ENCODE measurements around the gene RIMS1. TPM values are rescaled to one million over a fixed set of nuclear protein-coding genes. Genes with fewer than 3 reads are reported as not detected.

The RIMS1 gene
- total RNA-seq, 1 donor from 2014 or later = 24.7 TPM

DNA sequence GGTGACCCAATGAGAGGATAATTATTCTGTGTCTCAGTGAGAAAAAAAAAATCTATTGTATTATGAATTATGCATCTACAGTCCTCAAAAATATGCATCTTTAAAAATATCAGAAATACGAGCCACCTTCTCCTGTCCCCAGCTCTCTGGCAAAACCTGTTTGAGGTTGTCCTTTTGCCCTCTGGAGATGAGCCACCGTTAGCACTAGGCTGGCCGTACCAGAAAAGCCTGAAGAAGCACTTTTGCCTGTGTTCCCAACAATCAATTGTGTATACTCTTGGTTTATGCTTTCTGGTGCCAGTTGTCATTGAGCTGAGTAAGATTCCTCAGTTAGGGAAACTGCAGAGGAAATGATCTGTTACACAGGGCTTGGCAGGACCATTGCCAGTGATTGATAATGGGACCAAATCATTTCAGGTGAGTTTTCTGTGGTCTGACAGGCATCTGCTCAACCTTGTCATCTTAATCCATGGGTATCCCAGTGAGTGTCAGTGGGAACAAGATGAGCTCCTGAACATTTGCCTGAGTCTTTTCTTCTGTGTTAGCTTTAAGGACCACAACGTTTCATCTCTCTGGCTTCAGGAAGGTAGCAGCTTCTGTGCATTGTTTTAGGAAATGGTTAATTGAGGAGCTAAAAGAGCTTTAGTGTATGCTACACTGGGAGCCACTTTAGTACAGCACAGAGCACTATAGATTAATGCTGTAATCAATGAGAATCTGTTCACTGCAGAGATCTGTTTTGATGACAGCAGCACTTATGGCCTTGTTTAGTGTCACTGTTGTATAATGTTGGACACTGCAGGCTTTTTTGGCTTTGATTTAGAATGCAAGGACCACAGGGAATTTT, 330.1 kb downstream of the RIMS1 start:
- TF ChIP-seq, protein P1, sequence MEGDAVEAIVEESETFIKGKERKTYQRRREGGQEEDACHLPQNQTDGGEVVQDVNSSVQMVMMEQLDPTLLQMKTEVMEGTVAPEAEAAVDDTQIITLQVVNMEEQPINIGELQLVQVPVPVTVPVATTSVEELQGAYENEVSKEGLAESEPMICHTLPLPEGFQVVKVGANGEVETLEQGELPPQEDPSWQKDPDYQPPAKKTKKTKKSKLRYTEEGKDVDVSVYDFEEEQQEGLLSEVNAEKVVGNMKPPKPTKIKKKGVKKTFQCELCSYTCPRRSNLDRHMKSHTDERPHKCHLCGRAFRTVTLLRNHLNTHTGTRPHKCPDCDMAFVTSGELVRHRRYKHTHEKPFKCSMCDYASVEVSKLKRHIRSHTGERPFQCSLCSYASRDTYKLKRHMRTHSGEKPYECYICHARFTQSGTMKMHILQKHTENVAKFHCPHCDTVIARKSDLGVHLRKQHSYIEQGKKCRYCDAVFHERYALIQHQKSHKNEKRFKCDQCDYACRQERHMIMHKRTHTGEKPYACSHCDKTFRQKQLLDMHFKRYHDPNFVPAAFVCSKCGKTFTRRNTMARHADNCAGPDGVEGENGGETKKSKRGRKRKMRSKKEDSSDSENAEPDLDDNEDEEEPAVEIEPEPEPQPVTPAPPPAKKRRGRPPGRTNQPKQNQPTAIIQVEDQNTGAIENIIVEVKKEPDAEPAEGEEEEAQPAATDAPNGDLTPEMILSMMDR (IDR thresholded peaks at IDR 0.05) = no peak
- H3K4me3 Mint-ChIP-seq (ENCODE audit: unreplicated experiment) = no peak overlapping the region
- peaks cover 8% of the 10 kb centered on the region for H3K4me1 Mint-ChIP-seq (ENCODE audit: unreplicated experiment)
- no peaks in the 10 kb centered on the region for H3K36me3 Mint-ChIP-seq (ENCODE audit: unreplicated experiment)
- H3K9me3 Mint-ChIP-seq (ENCODE audit: unreplicated experiment) = no peaks in the 10 kb centered on the region
- H3K27me3 Mint-ChIP-seq (ENCODE audit: unreplicated experiment) = no peaks in the 10 kb centered on the region
- no peak for DNase-seq (ENCODE audit: extremely low spot score, unreplicated experiment)
- no peak overlapping the region for H3K27ac Mint-ChIP-seq (ENCODE audit: unreplicated experiment)

DNA sequence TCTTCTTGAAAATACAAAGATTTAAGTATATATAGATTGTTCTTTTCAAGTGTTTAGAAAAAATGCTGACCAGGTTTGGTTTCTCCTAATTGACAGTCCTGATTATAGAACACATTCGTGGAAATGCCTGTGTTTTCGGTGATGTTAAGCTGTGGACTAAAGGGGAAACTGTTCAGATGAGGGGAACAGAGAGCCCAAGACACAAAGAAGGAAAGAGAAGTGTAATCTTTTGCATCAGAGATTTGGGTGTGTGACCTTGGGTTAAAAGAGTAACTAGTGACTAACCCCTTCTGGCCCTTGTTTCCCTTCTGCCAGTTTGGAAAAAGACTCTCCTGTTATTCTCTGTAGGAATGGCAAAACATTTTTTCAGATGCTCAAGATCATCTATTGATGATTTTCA, 331.3 kb downstream of the RIMS1 start:
- H3K27ac Mint-ChIP-seq (ENCODE audit: unreplicated experiment) = no peak overlapping the region
- peaks cover 8% of the 10 kb centered on the region for H3K4me1 Mint-ChIP-seq (ENCODE audit: unreplicated experiment)
- DNase-seq (ENCODE audit: extremely low spot score, unreplicated experiment) = no peak
- TF ChIP-seq, protein P1 (IDR thresholded peaks at IDR 0.05) = no peak
- H3K36me3 Mint-ChIP-seq (ENCODE audit: unreplicated experiment) = no peaks in the 10 kb centered on the region
- no peaks in the 10 kb centered on the region for H3K9me3 Mint-ChIP-seq (ENCODE audit: unreplicated experiment)
- no peak overlapping the region for H3K4me3 Mint-ChIP-seq (ENCODE audit: unreplicated experiment)
- H3K27me3 Mint-ChIP-seq (ENCODE audit: unreplicated experiment) = no peaks in the 10 kb centered on the region

DNA sequence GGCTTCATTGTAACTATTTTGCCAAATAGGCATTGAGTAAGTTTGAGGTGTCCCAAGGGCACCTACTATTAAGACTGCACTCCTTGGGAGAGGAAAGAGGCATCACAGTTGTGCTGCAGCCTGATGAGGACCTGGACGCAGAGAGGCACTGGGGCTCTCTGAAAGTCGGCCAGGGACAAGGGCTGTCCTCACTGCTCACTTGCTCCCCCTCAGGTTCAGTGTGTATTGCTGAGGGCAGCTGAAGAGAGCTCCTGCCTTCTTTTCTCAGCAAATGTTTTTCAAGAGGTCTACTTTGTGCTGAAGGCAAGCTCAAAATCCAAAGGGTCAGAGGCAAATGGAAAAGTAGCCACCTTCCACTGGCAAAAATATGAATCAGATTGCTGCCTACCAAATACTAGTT, 331.8 kb downstream of the RIMS1 start:
- Mint-ChIP-seq H3K4me1 (ENCODE audit: unreplicated experiment) (peaks cover 8% of the 10 kb centered on the region), H3K27ac (ENCODE audit: unreplicated experiment) (no peak overlapping the region), H3K4me3 (ENCODE audit: unreplicated experiment) (no peak overlapping the region), H3K36me3 (ENCODE audit: unreplicated experiment) (no peaks in the 10 kb centered on the region), H3K27me3 (ENCODE audit: unreplicated experiment) (no peaks in the 10 kb centered on the region), H3K9me3 (ENCODE audit: unreplicated experiment) (no peaks in the 10 kb centered on the region)
- TF ChIP-seq, protein P1 (IDR thresholded peaks at IDR 0.05) = peak; percentile 55
- no peak for DNase-seq (ENCODE audit: extremely low spot score, unreplicated experiment)

DNA sequence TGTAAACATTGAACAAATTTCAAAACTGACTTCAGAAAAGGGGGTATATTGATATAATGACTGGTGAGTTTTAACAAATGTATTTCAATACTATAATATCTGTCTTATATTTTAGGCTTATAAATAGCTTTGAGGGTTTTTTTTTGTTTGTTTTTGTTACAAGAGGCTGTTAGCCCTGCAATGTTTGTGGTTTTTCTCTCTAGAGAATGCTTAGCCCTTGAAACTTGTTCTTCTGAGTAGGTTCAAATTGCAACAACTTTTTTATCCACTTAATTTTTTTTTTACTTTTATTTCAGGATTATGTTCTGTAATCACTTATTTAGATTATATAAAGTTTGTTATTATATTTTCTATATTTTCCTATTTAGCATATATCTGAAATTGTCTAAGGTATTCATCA, 333.2 kb downstream of the RIMS1 start:
- H3K4me3 Mint-ChIP-seq (ENCODE audit: unreplicated experiment) = no peak overlapping the region
- peaks cover 8% of the 10 kb centered on the region for H3K4me1 Mint-ChIP-seq (ENCODE audit: unreplicated experiment)
- H3K27me3 Mint-ChIP-seq (ENCODE audit: unreplicated experiment) = no peaks in the 10 kb centered on the region
- TF ChIP-seq, protein P1 (IDR thresholded peaks at IDR 0.05) = no peak
- H3K36me3 Mint-ChIP-seq (ENCODE audit: unreplicated experiment) = no peaks in the 10 kb centered on the region
- H3K27ac Mint-ChIP-seq (ENCODE audit: unreplicated experiment) = no peak overlapping the region
- no peaks in the 10 kb centered on the region for H3K9me3 Mint-ChIP-seq (ENCODE audit: unreplicated experiment)
- DNase-seq (ENCODE audit: extremely low spot score, unreplicated experiment) = no peak

DNA sequence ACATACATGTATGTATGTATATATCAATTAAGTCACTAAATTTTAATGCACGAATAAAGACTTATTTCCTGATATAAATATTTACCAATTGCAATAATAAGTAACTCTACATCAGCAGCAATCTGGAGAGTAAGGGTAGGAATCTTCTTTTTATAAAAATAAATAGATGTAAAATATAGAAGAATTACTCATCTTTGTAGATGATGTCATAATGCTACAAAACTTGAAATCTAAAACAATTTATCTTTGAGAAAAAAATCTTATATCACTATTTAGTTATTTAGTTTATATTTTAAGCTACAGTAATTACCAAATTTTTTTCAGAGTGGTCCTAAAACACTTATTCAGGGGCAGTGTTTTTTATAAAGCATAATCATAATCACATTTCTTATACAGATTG, 351.7 kb downstream of the RIMS1 start:
- Mint-ChIP-seq H3K4me1 (ENCODE audit: unreplicated experiment) (peaks cover 15% of the 10 kb centered on the region), H3K27me3 (ENCODE audit: unreplicated experiment) (no peaks in the 10 kb centered on the region), H3K4me3 (ENCODE audit: unreplicated experiment) (no peak overlapping the region), H3K36me3 (ENCODE audit: unreplicated experiment) (no peaks in the 10 kb centered on the region), H3K9me3 (ENCODE audit: unreplicated experiment) (no peaks in the 10 kb centered on the region), H3K27ac (ENCODE audit: unreplicated experiment) (no peak overlapping the region)
- TF ChIP-seq, protein P1 (IDR thresholded peaks at IDR 0.05) = no peak
- no peak for DNase-seq (ENCODE audit: extremely low spot score, unreplicated experiment)

All from osteocyte (in vitro differentiated cells).